Measurements from ENCODE around the gene FAM131A.

FAM131A gene

DNA sequence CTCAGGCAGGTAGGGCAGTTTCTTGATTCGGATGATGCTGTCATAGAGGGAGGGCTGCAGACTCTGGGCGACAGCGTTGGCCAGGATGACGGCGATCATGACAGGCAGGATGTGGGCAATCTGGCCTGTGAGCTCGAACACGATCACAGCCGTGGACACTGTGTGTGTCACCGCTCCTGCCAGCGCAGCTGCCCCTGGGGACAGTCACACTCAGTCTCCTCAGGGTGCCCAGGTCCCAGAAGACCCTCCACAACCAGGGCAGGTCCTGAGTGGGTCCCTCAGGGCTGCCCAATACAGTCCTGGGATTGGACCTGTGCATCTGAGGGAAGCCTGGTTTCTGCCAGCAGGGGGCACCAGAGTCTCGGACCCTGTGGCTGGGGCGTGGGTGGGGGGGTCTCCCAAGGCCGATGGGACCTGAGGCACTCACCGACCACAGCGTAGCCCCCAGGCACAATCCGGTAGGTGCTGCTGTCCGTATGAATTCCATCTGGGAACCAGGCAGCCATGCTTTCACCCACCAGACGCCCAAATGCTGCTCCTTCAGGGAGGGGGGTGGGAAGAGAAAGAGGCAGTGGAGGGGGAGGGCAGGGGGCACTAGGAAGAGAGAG lies 16.8 kb downstream of the FAM131A start:
- no peak overlapping the region for H3K27ac Mint-ChIP-seq
- peaks cover 6% of the 10 kb centered on the region for H3K36me3 Mint-ChIP-seq (ENCODE audit: low read depth)
- no peaks in the 10 kb centered on the region for H3K4me1 Mint-ChIP-seq (ENCODE audit: low read depth)
- H3K27me3 Mint-ChIP-seq: no peaks in the 10 kb centered on the region
- H3K9me3 Mint-ChIP-seq: no peaks in the 10 kb centered on the region
- no peak overlapping the region for H3K4me3 Mint-ChIP-seq

DNA sequence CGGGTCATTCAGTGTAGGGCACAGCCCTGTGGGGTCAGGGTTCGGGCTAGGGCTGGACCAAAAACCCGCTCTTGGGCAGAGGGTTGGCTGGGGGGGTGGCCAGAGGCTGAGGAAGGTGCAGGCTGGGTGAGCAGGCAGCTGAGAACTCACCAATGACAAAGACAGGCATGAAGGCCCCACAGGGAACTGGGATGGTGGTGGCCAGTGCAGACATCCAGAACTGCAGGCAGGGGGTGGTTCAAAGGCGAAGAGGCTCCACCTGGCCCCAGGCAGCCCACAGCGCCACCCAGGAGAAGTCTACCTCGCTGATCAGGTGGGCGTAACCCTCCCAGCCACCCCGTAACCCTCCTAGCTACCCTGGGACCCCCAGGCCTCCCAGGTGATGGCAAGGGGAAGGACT lies 17.4 kb downstream of the FAM131A start:
- H3K4me1 Mint-ChIP-seq (ENCODE audit: low read depth): no peaks in the 10 kb centered on the region
- no peak overlapping the region for H3K27ac Mint-ChIP-seq
- H3K36me3 Mint-ChIP-seq (ENCODE audit: low read depth): peaks cover 6% of the 10 kb centered on the region
- H3K4me3 Mint-ChIP-seq: no peak overlapping the region
- no peaks in the 10 kb centered on the region for H3K9me3 Mint-ChIP-seq
- no peaks in the 10 kb centered on the region for H3K27me3 Mint-ChIP-seq

- Mint-ChIP-seq H3K36me3 (ENCODE audit: low read depth) (peaks cover 6% of the 10 kb centered on the region), H3K9me3 (no peaks in the 10 kb centered on the region), H3K4me3 (no peak overlapping the region), H3K27ac (no peak overlapping the region), H3K4me1 (ENCODE audit: low read depth) (peaks cover 6% of the 10 kb centered on the region), H3K27me3 (no peaks in the 10 kb centered on the region)
These were observed 18.1 kb downstream of the FAM131A start for GRCh38 chr3:184355261-184356040.

DNA sequence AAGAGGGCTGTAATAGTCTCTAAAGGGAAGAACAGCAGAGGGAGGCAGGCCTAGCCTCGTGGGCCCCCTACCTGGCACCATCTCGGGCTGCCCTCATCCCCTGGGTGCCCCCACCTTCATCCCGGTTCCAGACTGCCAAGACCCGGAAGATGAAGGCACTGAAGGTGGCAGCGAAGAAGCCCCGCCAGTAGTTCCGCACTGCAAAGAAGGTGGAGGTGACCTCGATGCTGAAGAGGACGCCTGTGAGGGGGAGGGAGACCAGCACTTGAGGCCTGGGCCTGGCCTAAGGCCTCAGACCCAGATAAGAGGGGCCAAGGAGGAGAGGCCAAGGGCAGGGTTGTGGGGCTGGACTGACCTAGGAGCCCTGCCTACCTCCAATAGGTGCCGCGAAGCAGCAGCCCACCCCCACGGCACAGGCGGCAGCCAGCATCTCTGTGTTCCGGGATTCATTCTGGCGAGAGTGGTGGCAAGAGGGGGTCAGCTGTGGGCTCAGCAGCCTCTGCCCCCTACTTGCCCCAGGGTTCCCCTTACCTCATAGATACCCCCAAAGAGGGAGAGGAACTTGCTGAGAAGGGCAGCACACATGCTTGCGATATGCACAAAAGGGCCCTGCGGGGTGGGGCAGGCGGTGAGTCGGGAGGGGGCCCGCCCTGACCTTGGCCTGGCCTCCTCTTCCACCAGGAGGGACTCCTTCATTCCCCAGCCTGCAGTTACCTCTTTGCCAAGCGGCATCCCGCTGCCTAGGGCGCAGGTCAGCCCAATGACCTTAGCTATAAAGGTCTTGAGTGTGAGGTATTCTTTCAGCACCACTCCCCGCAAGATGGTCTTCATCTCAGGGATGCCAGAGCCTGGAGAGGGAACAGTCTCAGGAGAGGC lies 20.1 kb downstream of the FAM131A start:
- H3K4me3 Mint-ChIP-seq: no peak overlapping the region
- peaks cover 6% of the 10 kb centered on the region for H3K36me3 Mint-ChIP-seq (ENCODE audit: low read depth)
- no peaks in the 10 kb centered on the region for H3K9me3 Mint-ChIP-seq
- peaks cover 12% of the 10 kb centered on the region for H3K4me1 Mint-ChIP-seq (ENCODE audit: low read depth)
- no peaks in the 10 kb centered on the region for H3K27me3 Mint-ChIP-seq
- H3K27ac Mint-ChIP-seq: no peak overlapping the region

- Mint-ChIP-seq H3K9me3 (no peaks in the 10 kb centered on the region), H3K27ac (no peak overlapping the region), H3K27me3 (no peaks in the 10 kb centered on the region), H3K4me1 (ENCODE audit: low read depth) (peaks cover 13% of the 10 kb centered on the region), H3K4me3 (no peak overlapping the region), H3K36me3 (ENCODE audit: low read depth) (peaks cover 7% of the 10 kb centered on the region)
These were observed 20.8 kb downstream of the FAM131A start for GRCh38 chr3:184358124-184358767.

GRCh38 chr3:184358921-184359350 lies 21.5 kb downstream of the FAM131A start:
- Mint-ChIP-seq H3K9me3 (no peaks in the 10 kb centered on the region), H3K27ac (no peak overlapping the region), H3K36me3 (ENCODE audit: low read depth) (peaks cover 13% of the 10 kb centered on the region), H3K4me3 (no peak overlapping the region), H3K4me1 (ENCODE audit: low read depth) (peaks cover 19% of the 10 kb centered on the region), H3K27me3 (no peaks in the 10 kb centered on the region)

GRCh38 chr3:184359610-184360009 lies 22.2 kb downstream of the FAM131A start:
- Mint-ChIP-seq H3K27me3 (no peaks in the 10 kb centered on the region), H3K36me3 (ENCODE audit: low read depth) (peaks cover 18% of the 10 kb centered on the region), H3K27ac (no peak overlapping the region), H3K4me3 (no peak overlapping the region), H3K4me1 (ENCODE audit: low read depth) (peaks cover 25% of the 10 kb centered on the region), H3K9me3 (no peaks in the 10 kb centered on the region)

- Mint-ChIP-seq H3K9me3 (no peaks in the 10 kb centered on the region), H3K27ac (peak overlapping the region; percentile 45), H3K4me1 (ENCODE audit: low read depth) (peaks cover 32% of the 10 kb centered on the region)
These were observed 22.9 kb downstream of the FAM131A start for GRCh38 chr3:184360070-184360928.

DNA sequence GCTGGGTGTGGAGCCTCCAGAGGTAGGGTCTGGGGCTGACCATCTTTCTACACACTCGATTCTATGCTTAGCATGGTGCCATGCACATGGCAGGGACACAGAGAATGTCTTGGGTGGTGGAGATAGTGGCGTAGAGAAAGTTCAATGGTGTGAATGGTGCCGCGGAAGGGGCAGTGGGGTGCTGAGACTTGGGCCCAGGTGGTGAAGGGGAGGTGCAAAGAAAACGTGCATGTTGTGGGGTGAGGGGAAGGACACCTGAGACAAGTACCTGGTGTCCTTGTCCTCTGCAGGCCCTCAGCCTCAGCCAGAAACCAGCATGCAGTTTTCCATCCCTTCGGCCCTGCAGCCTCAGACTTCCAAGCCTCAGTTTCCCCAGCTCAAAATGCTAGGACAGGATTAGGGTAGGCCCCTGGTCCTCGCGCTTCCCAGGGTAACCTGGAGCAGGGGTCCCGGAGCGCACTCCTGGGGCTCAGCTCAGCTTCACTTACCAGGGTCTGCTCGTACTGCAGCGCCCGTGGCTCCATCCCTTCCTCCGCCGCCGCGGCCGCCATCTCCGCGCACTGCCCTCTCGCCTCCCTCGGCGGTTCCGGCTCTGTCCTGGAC lies 23.6 kb downstream of the FAM131A start:
- Mint-ChIP-seq H3K27ac (peak overlapping the region; percentile 45), H3K9me3 (no peaks in the 10 kb centered on the region), H3K4me3 (peak overlapping the region; percentile 88), H3K4me1 (ENCODE audit: low read depth) (peaks cover 35% of the 10 kb centered on the region), H3K36me3 (ENCODE audit: low read depth) (peaks cover 23% of the 10 kb centered on the region), H3K27me3 (no peaks in the 10 kb centered on the region)

More at GRCh38 chr3:184360070-184360928, 22.9 kb downstream of the FAM131A start:
- peak overlapping the region; percentile 88 for H3K4me3 Mint-ChIP-seq
- no peaks in the 10 kb centered on the region for H3K27me3 Mint-ChIP-seq
- peaks cover 21% of the 10 kb centered on the region for H3K36me3 Mint-ChIP-seq (ENCODE audit: low read depth)

- no peaks in the 10 kb centered on the region for H3K9me3 Mint-ChIP-seq
These were observed 24.1 kb downstream of the FAM131A start, which contains the start of the genes CLCN2 and POLR2H for GRCh38 chr3:184361532-184361931. Gene CLCN2, minus strand, starts transcription at chr3:184361605. Its CDS starts 126 bp downstream, at chr3:184361479. Gene POLR2H, plus strand, starts transcription at chr3:184361710. Its CDS starts 1,783 bp downstream, at chr3:184363493.

GRCh38 chr3:184361932-184362667 lies 24.7 kb downstream of the FAM131A start:
- no peaks in the 10 kb centered on the region for H3K9me3 Mint-ChIP-seq
- H3K4me1 Mint-ChIP-seq (ENCODE audit: low read depth): peaks cover 42% of the 10 kb centered on the region
- H3K27ac Mint-ChIP-seq: peak overlapping the region; percentile 95
- peak overlapping the region; percentile 99 for H3K4me3 Mint-ChIP-seq
- H3K36me3 Mint-ChIP-seq (ENCODE audit: low read depth): peaks cover 32% of the 10 kb centered on the region
- H3K27me3 Mint-ChIP-seq: no peaks in the 10 kb centered on the region

More at GRCh38 chr3:184361532-184361931, 24.1 kb downstream of the FAM131A start, which contains the start of the genes CLCN2 and POLR2H:
- Mint-ChIP-seq H3K4me3 (peak within 1 kb of the TSS; percentile 99), H3K27me3 (no peaks in the 10 kb centered on the region), H3K4me1 (ENCODE audit: low read depth) (peaks cover 39% of the 10 kb centered on the region), H3K36me3 (ENCODE audit: low read depth) (peaks cover 27% of the 10 kb centered on the region), H3K27ac (peak within 1 kb of the TSS; percentile 95)

DNA sequence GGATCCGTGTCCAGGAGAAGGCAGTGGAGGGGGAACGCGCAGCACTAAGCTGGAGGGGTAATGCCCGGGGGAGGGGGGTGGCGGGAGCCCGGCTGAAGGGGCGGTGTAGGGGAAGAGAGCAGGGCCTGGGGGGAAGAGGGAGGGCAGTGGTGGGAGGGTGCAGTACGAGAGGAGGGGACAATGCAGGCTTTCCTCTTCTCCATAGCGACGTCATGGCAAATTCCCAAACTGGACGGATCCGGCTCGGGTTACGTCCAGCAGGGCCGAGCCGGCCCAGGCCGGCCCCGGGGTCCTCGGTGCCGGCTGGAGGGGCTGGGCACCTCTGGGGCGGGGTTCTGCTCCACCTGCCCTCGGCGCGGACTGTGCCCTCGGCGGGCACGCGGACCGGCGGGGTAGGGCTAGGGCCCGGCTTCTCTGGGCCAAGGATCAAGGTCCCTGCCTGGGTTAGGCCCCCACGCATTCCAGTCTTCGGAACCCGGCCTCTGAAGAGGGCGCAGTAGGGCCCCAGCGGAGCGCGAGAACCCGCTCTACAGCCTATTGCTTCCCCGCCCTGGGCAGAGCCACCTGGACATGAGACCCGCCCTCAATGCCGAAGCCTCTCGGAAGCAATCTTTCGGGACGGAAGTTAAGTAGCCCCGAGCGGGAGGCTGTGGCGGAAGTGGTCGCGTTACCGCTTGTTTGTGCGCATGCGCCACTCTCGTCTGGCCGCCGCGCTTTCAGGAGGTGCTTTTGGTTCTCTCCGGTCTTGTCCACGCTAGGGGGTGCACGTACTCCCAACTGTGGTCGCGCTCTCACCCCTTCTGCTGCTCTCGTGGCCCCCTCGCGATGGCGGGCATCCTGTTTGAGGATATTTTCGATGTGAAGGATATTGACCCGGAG lies 25.5 kb downstream of the FAM131A start:
- Mint-ChIP-seq H3K27me3 (no peaks in the 10 kb centered on the region), H3K27ac (peak overlapping the region; percentile 97), H3K4me3 (peak overlapping the region; percentile 99), H3K9me3 (no peaks in the 10 kb centered on the region), H3K36me3 (ENCODE audit: low read depth) (peaks cover 39% of the 10 kb centered on the region), H3K4me1 (ENCODE audit: low read depth) (peaks cover 42% of the 10 kb centered on the region)
